HG02759 (cell line): ENCODE results near the gene IFITM1.
"Not testable (repeated sequence)": the region's sequence is repeated elsewhere in the genome, so short reads cannot be mapped to it uniquely, and the experiment has no call there.

Experiments used
- ATAC-seq: cut with Tn5 transposase; IDR thresholded peaks from one replicate; pipeline ENCODE4 v1.9.1; 2021; ENCODE audit warnings: mild to moderate bottlenecking, moderate library complexity; ENCODE audit not compliant: unreplicated experiment

IFITM1 gene

DNA sequence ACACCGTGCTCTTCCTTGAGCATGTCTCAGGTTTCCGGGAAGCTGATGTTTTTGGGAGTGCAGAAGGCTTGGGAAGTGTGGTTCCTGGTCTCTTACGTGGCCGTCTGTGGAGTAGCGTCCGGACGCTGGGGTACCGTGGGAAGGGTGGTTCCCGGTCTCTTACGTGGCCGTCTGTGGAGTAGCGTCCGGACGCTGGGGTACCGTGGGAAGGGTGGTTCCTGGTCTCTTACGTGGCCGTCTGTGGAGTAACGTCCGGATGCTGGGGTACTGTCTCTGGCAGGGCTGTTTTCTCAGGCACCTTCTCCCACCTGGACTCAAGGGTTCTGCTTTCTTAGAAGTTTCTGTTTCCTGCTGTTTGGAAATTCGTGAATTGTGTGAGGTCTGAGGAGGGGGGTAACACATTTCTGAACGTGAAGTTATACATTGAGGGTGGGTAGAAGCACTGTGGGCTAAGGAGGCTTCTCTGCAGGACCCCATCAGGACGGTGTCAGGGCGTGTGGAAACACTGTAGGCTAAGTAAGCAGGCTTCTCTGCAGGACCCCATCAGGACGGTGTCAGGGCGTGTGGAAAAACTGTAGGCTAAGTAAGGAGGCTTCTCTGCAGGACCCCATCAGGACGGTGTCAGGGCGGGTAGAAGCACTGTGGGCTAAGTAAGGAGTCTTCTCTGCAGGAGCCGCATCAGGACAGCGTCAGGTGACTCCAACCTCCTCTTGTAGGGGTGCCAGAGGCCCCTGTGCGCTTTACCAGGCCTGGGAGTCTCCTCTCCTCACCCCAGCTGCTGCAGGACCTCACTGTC lies 12.2 kb downstream of the IFITM1 start:
- ATAC-seq, result no peak

DNA sequence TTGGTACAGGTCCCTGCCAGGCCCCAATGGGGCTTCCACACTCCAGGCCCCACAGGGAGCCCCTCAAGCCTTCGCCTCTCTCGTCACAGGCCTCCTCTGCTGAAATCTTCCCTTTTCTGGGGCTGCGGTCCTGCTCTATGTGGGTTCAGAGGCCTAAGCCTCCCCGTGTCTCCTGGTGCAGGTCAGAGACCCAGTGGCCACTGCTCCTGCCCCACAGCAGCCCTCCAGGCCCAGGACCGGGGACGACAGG lies 12.7 kb downstream of the IFITM1 start:
- no peak for ATAC-seq

DNA sequence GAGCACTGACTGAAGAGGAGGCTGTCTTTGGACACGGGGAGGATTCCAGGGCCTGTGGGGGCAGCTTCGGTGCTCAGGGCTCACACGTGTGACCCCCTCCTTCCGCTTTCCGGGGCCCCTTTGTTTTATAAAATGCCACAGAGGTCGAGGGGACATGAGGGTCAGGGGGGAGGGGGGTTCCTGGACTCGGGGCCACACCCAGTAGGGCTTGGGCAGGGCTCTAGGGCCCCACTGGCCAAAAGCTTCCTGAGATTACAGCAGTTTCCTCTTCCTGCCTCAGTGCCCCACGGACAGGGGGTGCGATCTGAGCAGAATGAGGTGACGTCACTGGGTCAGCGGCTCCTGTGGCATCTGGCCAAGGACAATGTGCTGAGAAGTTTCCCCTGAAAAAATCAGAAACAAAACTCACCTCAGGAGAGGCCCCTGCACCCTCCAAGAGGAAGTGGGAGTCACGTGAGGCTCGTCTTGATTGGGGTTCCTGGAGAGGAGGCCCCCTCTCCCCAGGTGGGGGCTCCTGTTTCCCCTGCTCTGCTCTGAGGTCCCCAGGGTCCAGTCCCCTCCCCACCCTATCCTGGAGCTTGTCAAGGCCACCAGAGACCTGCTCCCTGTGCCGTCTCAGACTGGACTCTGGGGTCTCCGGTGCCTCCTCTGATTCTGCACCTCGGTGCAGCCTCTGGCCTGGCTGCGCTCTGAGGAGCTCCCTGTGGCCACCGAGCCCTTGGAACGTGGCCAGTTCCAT lies 13.2 kb downstream of the IFITM1 start:
- peak; percentile 77 for ATAC-seq

DNA sequence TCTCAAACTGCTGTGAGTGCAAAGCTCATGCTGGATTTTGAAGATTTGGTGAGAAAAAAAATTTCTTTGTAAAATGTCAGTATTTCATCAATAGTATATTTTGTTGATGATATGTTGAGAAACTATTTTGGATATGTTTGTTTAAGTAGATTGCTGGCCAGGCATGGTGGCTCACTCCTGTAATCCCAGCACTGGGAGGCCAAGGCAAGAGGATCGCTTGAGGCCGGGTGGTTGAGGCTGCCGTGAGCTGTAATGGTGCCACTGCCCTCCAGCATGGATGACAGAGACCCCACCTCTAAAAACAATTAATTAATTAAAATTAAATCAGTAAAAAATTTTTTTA lies 13.7 kb downstream of the IFITM1 start:
- no peak for ATAC-seq

DNA sequence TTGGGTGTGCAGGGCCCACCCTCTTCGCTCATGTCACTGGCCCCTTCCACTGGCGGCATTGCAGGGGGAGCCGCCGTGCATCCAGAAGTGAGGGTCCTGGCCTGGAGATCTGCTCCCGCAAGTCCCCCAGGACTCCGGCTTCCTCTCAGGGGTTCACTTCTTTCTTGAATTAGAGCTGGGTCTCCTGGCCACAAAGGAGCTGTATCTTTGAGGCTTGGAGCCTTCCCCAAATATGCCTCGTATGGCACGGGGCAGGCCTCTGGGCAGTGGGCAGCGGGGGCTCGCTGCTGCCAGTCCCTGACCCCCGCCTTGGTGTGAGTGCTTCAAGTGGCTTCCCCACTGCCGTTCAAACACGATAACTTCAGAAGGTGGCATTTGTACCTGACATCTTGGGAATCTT lies 14.2 kb downstream of the IFITM1 start:
- no peak for ATAC-seq

DNA sequence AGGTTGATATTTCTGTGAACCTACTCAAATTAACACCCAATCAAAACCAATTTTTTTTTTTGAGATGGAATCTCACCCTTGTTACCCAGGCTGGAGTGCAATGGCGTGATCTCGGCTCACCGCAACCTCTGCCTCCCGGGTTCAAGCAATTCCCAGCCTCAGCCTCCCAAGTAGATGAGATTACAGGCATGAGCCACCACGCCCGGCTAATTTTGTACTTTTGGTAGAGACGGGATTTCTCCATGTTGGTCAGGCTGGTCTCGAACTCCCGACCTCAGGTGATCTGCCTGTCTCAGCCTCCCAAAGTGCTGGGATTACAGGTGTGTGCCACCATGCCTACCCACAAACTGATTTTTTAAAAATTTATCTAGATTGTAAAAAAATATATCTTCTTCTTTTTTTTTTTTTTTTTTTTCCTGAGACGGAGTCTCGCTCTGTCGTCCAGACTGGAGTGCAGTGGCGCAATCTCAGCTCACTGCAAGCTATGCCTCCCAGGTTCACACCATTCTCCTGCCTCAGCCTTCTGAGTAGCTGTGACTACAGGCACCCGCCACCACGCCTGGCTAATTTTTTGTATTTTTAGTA lies 14.8 kb downstream of the IFITM1 start:
- not testable (repeated sequence) for ATAC-seq

DNA sequence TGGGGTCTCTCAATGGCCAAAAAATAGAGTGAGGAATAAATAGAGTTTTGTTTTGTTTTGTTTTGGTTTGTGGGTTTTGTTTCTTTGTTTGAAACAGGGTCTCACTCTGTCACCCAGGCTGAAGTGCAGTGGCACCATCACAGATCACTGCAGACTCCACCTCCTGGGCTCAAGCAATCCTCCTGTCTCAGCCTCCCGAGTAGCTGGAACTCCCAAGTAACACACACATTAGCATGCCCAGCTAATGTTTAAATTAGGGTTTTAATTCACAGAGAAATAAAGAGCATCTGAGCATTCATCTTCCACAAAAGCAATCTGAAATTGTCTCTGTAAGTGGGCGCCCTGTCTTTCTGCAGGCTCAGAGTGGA lies 16.0 kb downstream of the IFITM1 start:
- ATAC-seq, result no peak

DNA sequence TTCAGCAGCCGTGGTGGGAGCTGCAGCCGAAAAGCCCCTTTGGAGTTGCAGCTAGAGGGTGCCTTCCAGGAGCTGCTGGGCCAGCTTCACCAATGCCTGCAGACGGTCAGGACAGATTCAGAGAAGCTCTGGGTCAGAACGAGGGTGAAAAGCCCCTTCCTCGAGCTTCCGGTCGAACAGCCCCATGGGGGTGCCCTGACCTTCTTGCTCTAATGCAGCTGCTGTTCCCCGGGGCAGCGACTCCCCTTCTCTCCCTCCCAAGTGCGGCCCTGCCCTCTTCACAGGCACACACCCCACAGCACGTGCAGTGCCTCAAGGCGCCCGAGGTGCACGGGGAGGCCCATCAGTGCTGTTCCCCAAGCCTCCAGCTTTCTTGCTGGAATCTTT lies 16.5 kb downstream of the IFITM1 start:
- no peak for ATAC-seq

DNA sequence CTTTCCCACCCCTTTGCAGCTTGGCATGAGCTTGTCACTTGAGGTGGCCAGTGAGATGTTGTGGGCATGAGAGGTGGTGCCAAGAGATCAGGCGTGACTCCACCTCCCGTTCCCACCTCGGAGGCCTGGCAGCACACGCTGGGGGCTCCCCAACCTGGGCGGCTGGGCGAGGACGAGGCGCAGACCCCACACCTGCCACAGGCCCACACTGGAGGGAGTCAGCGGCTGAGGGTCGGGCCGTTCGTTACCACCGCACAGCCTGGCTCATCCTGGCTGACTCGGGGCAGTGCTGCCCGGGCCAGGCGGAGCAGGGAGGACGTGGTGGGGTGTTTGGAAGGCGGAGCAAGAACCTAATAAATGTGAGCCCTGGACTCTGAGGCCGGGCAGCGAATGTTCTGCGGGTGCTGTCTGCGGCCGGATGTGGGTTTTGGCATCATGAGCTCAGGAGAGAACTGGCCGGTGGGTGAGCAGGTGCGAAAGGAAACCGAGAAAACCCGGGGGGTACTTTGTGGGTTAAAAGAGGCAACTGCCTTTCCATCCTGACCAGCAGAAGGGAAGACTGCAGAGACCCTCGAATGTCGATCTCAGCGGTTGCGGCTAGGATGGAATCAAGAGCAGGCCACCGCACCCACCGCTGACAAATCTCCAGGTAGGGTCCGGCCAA lies 17.0 kb downstream of the IFITM1 start:
- no peak for ATAC-seq

DNA sequence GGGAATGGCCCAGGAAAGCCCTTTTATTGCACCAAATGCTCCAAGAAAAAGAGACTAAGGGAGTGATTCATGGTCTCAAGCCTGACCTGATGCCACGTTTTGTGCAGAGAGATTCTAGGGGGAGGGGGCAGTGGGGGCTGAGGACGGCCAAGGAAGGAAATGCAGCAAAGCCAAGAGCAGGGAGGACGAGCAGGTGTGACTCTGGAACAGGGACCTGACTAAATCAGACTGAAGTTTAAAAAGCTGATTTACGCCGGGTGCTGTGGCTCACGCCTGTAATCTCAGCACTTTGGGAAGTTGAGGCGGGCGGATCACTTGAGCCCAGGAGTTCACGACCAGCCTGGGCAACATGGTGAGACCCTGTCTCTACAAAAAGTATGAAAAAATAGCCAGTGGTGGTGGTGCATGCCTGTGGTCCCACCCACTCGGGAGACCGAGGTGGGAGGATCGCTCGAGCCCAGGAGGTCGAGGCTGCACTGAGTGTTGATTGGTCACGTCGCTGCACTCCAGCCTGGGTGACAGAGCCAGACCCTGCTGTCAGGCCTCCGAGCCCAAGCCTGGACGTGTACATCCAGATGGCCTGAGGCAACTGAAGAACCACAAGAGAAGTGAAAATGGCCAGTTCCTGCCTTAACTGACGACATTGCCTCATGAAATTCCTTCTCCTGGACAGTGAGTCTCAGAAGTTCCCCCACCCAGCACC lies 17.7 kb downstream of the IFITM1 start:
- no peak for ATAC-seq

DNA sequence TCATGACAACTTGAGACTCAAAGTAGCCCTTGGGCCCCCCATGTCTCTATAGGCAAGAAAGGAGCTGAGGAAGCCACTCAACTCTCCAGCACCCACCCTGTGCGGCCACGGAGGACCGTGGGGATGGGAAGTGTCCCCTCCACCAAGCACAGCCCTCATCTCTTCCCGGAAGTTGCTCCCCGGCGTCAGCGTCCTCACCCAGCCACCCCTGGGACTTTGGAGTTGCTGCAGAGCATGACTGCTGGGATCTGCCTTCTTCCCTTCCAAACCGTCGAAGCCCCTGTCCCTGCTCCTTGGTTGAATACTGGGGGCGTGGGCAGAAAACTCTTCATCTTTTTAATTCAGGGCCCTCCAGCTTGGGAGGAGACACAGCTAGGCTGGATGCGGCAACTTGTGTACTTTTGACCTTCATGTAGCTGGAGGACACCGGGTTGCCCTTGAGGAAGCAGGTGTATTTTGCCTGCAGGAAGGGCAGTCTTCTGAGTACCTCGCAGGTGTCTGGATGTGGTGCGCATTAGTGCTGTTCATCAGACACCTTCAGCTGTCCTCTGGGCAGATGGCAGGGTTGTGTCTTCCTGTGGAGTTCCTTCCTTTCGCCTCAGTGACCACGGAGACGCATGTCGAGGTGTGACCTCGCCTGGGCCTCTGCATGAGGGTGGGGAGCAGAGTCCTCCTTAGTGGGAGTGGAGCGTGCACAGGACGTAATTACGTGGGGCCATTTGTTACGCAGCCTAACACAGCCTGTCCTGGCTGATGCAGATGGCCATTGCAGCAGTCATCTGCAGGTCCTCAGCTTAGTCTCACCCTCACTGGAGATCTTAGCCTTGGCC lies 19.0 kb downstream of the IFITM1 start:
- ATAC-seq, result no peak

DNA sequence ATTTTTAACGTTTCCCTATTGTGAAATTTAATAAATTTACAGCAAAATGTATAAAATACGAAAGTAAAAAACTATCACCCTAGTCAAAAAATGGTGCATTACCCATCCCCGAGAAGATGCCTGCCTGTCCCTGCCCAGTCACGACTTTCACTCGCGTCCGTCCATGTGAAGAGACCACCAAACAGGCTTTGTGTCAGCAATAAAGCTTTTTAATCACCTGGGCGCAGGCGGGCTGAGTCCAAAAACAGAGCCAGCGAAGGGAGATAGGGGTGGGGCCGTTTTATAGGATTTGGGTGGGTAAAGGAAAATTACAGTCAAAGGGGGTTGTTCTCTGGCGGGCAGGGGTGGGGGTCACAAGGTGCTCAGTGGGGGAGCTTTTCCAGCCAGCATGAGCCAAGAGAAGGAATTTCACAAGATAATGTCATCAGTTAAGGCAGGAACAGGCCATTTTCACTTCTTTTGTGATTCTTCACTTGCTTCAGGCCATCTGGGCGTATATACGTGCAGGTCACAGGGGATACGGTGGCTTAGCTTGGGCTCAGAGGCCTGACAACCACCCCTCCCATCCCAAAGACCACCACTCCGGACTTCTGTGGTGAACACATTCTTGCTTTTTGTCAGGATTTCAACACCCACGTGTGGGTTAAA lies 19.9 kb downstream of the IFITM1 start:
- ATAC-seq, result not testable (repeated sequence)

DNA sequence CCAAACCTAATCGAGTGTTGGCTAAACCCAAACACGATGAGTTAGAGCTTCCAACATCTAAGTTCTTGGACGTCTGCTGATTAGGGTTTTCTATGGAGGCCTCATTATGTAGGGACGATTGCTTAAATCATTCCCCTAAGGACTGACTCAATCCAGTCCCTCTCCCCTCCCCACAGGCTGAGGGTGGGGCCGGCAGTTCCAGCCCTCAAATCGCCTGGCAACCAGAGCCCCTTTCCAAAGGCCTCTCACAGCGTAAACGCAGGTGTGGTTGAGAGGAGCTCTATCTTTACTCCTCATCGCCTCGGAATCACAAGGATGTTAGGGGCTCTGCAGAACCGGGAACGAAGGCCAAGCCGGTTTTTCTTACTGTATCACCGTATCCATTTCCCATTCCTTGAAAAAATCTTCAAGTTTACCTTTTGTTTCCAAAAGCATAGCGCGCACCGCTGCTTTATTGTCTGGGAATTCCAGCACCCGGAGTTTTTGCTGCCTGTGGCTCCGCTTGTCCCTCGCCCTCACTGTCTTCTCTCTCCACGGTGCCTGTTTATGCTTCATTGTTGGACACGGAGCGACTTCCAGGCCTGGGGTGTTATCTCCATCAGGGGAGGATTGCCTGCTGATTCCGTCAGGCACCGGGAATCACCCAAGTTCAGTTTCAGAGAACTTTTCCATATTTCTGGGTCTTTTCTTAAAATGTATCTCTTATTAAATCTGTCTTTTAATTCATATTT lies 20.6 kb downstream of the IFITM1 start:
- ATAC-seq, result no peak

DNA sequence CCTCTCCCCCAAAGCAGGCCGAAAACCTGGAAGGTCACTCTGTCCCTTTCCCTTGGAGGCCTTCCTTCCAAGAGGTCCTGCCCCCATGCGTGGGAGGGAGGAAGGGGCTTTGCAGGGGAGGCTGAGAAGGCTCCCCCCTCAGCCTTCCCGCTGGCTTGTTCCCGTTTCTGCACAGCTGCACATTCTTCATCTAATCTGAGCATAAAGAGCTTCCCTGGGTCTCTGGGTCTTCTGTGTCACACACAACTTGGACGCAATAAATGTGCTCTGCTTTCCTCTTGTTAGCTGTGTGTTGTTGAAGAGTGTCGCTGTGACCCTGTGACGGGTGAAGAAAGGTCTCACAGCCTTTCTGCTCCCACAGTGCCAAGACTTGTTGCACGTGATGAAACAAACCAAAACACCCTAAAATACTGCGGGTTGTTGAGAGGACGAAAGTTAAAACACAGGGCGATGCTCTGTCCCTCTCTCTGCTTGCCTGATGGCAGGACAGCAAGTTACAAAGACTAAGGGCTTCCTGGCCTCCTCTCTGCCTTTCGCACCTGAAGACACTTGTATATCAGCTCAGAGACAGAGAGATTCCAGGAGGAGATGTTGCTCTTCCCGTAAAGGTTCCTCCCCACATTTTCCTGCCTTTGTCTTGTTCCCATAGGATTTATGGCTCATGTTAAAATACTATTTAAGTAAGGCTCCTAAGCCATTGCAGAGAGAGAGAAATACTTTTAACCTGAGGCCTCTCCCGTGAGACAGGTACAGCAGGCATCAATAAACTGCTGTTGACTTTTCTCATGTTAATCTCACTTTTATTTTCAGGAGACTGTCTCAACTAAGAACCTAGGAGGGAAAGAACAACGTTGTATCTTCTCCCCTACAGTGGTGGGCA lies 22.2 kb downstream of the IFITM1 start:
- no peak for ATAC-seq

DNA sequence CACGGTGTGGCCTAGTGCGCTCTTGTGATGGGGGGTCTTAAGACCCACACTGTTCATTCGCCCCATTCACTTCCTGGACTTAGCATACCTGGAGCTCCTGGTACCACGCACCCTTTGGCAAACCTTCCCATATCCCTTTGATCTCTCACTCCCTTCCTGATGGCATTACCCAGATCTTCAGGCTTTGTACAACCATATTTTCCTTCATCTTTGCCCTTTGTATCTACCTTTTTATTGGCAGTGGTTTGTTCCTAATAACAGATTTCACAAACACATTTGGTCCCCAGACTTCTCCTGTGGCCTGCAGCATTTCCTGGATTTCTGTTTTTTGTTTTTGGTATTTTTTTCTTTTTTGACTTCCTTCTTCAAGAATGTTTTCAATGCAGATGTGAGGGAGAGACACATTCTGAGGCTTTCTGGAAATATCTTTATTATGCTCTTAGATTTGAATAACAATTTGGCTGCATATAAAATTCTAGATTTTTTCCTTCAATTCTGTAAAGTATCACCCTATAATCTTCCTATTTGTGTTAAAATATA lies 22.9 kb downstream of the IFITM1 start:
- ATAC-seq, result no peak

DNA sequence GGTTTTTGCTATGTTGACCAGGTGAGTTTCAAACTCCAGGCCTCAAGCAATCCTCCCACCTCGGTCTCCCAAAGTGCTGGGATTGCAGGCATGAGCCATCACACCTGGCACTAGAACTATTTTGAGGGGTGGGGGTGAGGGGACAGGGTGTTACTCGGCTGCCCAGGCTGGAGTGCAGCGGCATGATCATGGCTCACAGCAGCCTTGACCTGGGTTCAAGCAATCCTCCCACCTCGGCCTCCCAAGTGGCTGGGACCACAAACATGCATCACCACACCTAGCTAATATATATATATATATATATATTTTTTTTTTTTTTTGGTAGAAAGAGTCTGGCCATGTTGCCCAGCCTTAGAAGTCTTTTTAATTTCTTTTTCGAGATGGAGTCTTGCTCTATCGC lies 23.9 kb downstream of the IFITM1 start:
- no peak for ATAC-seq

DNA sequence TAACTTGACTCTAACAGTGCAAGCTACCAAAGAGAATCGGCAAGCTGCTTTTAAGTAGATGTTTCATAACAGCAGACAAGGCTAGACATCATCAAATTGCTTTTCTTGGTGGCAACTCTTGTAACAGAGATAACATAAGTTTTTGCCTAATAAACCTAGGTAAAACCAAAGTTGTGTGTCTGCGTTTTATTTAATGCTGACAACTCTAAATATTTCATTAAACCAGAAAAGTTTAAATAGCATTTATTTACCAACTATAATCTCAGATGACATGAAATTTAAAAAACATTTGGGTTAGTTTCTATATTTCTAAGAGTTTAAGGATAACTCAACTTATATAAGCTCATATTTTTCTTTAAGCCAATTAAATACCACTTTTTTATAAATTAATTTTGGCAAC lies 26.1 kb downstream of the IFITM1 start:
- no peak for ATAC-seq
